Peyer's patch (tissue), 4 donors: ENCODE data around the gene ARRDC3. TPM values are rescaled to one million over a fixed set of nuclear protein-coding genes. Genes with fewer than 3 reads are reported as not detected.

Experiments used
- DNase-seq, 3 donors: peaks; one replicate each; pipeline ENCODE4 v3.0.0-alpha.2; 2017 to 2019
- H3K27ac ChIP-seq, 4 donors: fragments of 200-600 bp; sonication (generic); one replicate each; pipeline ENCODE4 v1.5.1; 2016 to 2019
- H3K27me3 ChIP-seq, 2 donors: fragments of 200-600 bp; sonication (generic); one replicate each; pipeline ENCODE4 v1.5.1; 2019
- H3K36me3 ChIP-seq, 3 donors: fragments of 200-600 bp; sonication (generic); one replicate each; pipeline ENCODE4 v1.5.1; 2016 to 2019
- H3K4me1 ChIP-seq, 4 donors: fragments of 200-600 bp; sonication (generic); one replicate each; pipeline ENCODE4 v1.5.1; 2016 to 2019
- H3K4me3 ChIP-seq, 4 donors: fragments of 200-600 bp; sonication (generic); 1 replicate in 3 of 4; 2 replicates in 1 of 4; pipeline ENCODE4 v1.5.1; 2016 to 2019; ENCODE audit warnings: mild to moderate bottlenecking in 1 of 4
- H3K9me3 ChIP-seq, 4 donors: fragments of 200-600 bp; sonication (generic); one replicate each; pipeline ENCODE4 v1.5.1; 2016 to 2019; ENCODE audit warnings: mild to moderate bottlenecking in 1 of 4
- CTCF ChIP-seq, 6 experiments: fragments of 450-650 bp in 4 of 6; fragments of 200-600 bp in 2 of 6; sonication (generic) in 1 of 6; IDR thresholded peaks; one replicate each; pipeline ENCODE4 v1.5.1; 2017 to 2019; ENCODE audit warnings: antibody characterized with exemption in 6 of 6, mild to moderate bottlenecking in 3 of 6, moderate library complexity in 1 of 6
- POLR2A ChIP-seq, 2 donors: fragments of 450-650 bp; IDR thresholded peaks; one replicate each; pipeline ENCODE4 v1.5.1; 2017; ENCODE audit warnings: antibody characterized with exemption in 2 of 2, mild to moderate bottlenecking in 2 of 2, moderate library complexity in 2 of 2
- total RNA-seq, 4 donors: library from RNA; depleted of rRNA; stranded (reverse); fragments of >200 nt; gene quantifications; one replicate each; pipeline ENCODE4 v1.1.0, GENCODE V29; 2016

Gene ARRDC3
- total RNA-seq, 4 donors from 2014 or later = 11.4 to 32.2 (median 17.7) TPM

DNA sequence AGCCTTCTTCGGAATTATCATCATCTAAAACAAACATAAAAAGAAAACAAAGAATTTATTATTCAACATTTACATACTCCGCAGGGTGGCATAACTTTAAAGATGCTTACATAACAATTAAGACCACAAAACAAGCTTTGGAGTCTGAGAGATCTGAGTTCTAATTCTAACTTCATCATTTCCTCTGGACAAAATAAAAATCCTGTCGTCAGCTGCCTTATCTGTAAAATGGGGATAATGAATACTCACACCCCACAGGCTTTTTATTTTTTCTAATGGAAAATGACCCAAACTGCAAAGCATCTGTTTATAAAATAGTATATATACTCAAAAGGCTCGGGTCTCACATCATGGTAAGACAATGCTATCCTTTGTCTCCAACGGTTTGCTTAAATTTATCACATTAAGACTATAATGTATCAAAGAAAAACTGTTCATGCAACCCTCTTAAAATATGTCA, 4.3 kb downstream of the ARRDC3 start:
- TF ChIP-seq POLR2A (IDR thresholded peaks at IDR 0.05) = no peak
- no peak for TF ChIP-seq CTCF (IDR thresholded peaks at IDR 0.05)
- DNase-seq = no peak

DNA sequence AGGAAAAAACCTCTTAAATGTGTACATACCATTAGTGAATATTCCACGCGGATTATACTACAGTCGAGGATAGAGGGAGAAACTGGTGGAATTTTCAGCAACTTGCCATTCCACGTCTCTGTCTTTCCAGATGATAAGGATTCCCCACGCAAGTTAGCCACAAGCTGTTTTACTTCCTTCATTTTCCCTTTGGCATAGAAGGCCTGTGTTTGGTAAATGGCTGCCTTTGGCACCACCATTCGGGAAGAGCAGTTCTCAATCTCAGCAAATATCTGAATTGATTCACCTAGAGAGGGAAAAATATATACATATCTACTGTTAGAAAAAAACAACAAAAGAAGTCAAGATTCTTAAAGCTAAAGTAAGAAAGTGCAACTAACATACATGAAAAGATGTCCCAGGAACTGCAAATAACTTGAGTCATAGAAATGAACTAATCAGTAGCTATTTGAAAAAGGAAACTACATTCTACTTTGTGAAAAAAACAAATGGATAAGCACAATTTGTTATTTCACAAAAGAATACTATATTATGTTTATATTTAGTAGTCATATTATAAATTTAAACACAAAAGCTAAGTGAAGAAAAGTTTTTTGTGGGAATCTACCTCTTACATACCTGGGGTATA, 8.1 kb downstream of the ARRDC3 start:
- DNase-seq = no peak
- H3K4me3 ChIP-seq = no peak overlapping the region
- peaks cover 0 to 76% (median 0%) of the 10 kb centered on the region in 3 donors for H3K36me3 ChIP-seq
- peaks cover 0 to 10% (median 0%) of the 10 kb centered on the region in 4 donors for H3K4me1 ChIP-seq
- no peak overlapping the region for H3K27ac ChIP-seq
- H3K27me3 ChIP-seq = no peaks in the 10 kb centered on the region
- no peaks in the 10 kb centered on the region for H3K9me3 ChIP-seq
- TF ChIP-seq POLR2A (IDR thresholded peaks at IDR 0.05) (no peak), CTCF (IDR thresholded peaks at IDR 0.05) (no peak)

More for the DNA sequence above, 4.3 kb downstream of the ARRDC3 start:
- Histone ChIP-seq H3K4me3 (peak overlapping the region in 1 of 4 donors; percentile 83), H3K4me1 (peaks cover 0 to 10% (median 0%) of the 10 kb centered on the region in 4 donors), H3K27ac (peak overlapping the region in 3 of 4 donors; percentile 96 to 99 (median 99)), H3K9me3 (no peaks in the 10 kb centered on the region), H3K27me3 (no peaks in the 10 kb centered on the region), H3K36me3 (peaks cover 0 to 38% (median 0%) of the 10 kb centered on the region in 3 donors)

- no peak for DNase-seq
- H3K27me3 ChIP-seq = no peaks in the 10 kb centered on the region
- H3K27ac ChIP-seq = no peak overlapping the region
- H3K36me3 ChIP-seq = peaks cover 0 to 89% (median 0%) of the 10 kb centered on the region in 3 donors
- H3K4me3 ChIP-seq = no peak overlapping the region
- TF ChIP-seq CTCF (IDR thresholded peaks at IDR 0.05) (no peak), POLR2A (IDR thresholded peaks at IDR 0.05) (no peak)
- H3K4me1 ChIP-seq = peaks cover 0 to 5% (median 0%) of the 10 kb centered on the region in 4 donors
- H3K9me3 ChIP-seq = no peaks in the 10 kb centered on the region
Observed at GRCh38 chr5:91373600-91373999, 9.5 kb downstream of the ARRDC3 start.

GRCh38 chr5:91373006-91373405, 10.1 kb downstream of the ARRDC3 start:
- Histone ChIP-seq H3K4me1 (no peaks in the 10 kb centered on the region), H3K27me3 (no peaks in the 10 kb centered on the region), H3K9me3 (no peaks in the 10 kb centered on the region), H3K27ac (no peak overlapping the region), H3K4me3 (no peak overlapping the region), H3K36me3 (peaks cover 0 to 95% (median 0%) of the 10 kb centered on the region in 3 donors)
- DNase-seq = no peak
- TF ChIP-seq CTCF (IDR thresholded peaks at IDR 0.05) (no peak), POLR2A (IDR thresholded peaks at IDR 0.05) (no peak)

DNA sequence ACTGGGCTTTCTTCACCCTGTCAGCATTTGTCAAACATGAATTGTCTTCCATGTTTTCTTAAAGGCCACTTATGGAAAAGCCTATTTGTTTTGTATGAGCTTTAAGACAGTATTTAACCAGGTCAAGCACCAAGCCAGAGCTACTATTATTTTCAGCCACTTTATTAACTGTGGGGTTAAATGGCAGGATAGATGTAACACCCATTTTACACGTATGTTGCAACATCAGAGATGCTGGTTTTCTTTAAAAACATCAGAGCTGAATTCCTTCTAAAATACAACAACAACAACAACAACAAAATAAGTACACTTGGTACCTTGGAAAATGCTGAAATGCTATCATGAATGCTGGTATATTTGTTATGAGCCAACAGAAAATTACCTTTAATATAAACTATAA, 13.6 kb downstream of the ARRDC3 start:
- Histone ChIP-seq H3K4me1 (no peaks in the 10 kb centered on the region), H3K9me3 (no peaks in the 10 kb centered on the region), H3K27me3 (no peaks in the 10 kb centered on the region), H3K27ac (no peak overlapping the region), H3K4me3 (no peak overlapping the region), H3K36me3 (peaks cover 0 to 69% (median 0%) of the 10 kb centered on the region in 3 donors)
- TF ChIP-seq CTCF (IDR thresholded peaks at IDR 0.05) (no peak), POLR2A (IDR thresholded peaks at IDR 0.05) (no peak)
- DNase-seq = no peak
